SKM-1 treated with dmso at 0.1 percent for 144 hours (cell line): ENCODE measurements around the gene AFAP1L2.

Experiments used
- DNase-seq: peaks from one replicate; lab custom pipeline; 2025; ENCODE audit not compliant: unreplicated experiment; lab: John Stamatoyannopoulos, UW

AFAP1L2 gene

GRCh38 chr10:114246679-114247305, 157.5 kb downstream of the AFAP1L2 start:
- no peak for DNase-seq

GRCh38 chr10:114245121-114245791, 159.0 kb downstream of the AFAP1L2 start:
- no peak for DNase-seq
